ENCODE data around the gene CFL2. TPM values are rescaled to one million over a fixed set of nuclear protein-coding genes. Genes with fewer than 3 reads are reported as not detected.
A peak's percentile ranks its signal among the peaks of the same experiment; 100 is the strongest.

Gene CFL2
- total and polyA plus RNA-seq, 2 of the 13 experiments (the other 11 are each of a cell fraction or from before 2014, with no cell fraction given), result 114 to 158 TPM

DNA sequence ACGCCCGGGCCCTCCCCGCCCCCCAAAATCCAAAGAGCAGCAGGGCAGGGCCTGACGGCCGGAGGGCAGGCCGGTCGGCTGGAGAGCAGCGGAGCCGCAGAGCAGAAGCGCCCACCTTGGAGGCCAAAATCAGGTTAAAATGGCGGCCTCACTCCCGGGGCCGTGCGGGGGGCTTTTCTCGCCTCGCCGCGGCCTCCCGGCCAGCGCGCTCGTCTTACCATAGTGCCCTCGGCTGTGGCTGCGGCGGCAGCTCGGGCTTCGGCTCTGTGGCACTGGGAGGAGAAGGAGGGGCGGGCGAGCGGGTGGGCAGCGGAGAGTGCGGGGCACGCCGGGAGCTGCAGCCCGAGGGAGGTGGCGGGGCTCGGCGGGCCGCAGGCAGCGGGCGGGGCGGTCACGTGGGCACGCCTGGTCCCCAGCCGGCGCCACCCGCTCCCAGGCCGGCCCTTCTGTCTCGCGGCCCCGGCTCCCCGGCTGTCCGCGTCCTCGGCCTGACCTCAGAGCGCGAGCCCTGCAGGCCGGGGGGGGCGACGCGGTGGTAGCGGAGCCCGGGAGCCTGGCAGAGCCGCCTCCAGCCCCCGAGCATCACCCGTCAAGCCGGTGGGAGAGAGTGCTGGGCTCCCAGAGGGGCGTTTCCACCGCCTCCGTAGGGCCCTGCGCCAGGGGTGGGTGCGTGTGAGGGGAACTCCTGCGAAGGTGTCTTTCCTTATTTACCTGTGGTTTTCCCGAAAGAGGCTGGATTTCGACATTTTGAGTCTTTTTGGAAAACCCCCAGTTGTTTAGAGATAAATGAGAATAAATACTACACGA lies at the start of gene CFL2 (continued):
- TF ChIP-seq, protein P1, sequence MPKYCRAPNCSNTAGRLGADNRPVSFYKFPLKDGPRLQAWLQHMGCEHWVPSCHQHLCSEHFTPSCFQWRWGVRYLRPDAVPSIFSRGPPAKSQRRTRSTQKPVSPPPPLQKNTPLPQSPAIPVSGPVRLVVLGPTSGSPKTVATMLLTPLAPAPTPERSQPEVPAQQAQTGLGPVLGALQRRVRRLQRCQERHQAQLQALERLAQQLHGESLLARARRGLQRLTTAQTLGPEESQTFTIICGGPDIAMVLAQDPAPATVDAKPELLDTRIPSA (CRISPR knock-in tag; IDR thresholded peaks at IDR 0.05; ENCODE audit: borderline replicate concordance), result 0 out of 2 replicates have a peak, but pooled peaks have one; percentile 69
- TF ChIP-seq SMYD3 (CRISPR knock-in tag; IDR thresholded peaks at IDR 0.05) (no peak), TMF1 (CRISPR knock-in tag; IDR thresholded peaks at IDR 0.05; ENCODE audit: low read depth) (no peak; the same call in 1 of the 2 replicates), ZNF780A (CRISPR knock-in tag; IDR thresholded peaks at IDR 0.05) (no peak), CAMTA2 (CRISPR knock-in tag; IDR thresholded peaks at IDR 0.05; ENCODE audit: borderline replicate concordance) (peak; percentile 97), ZNF44 (CRISPR knock-in tag; IDR thresholded peaks at IDR 0.05) (no peak), ZNF256 (CRISPR knock-in tag; conservative IDR thresholded peaks at IDR 0.05) (0 out of 2 replicates have a peak, but pooled peaks have one; percentile 7), CBX2 (IDR thresholded peaks at IDR 0.05; ENCODE audit: low read depth, low read length) (no peak), CBX2 (CRISPR knock-in tag; IDR thresholded peaks at IDR 0.05; ENCODE audit: low read depth) (peak; percentile 92), ZSCAN29 (CRISPR knock-in tag; conservative IDR thresholded peaks at IDR 0.05) (peak; percentile 68; the same call in 1 of the 2 replicates)
- TF ChIP-seq, protein P2, sequence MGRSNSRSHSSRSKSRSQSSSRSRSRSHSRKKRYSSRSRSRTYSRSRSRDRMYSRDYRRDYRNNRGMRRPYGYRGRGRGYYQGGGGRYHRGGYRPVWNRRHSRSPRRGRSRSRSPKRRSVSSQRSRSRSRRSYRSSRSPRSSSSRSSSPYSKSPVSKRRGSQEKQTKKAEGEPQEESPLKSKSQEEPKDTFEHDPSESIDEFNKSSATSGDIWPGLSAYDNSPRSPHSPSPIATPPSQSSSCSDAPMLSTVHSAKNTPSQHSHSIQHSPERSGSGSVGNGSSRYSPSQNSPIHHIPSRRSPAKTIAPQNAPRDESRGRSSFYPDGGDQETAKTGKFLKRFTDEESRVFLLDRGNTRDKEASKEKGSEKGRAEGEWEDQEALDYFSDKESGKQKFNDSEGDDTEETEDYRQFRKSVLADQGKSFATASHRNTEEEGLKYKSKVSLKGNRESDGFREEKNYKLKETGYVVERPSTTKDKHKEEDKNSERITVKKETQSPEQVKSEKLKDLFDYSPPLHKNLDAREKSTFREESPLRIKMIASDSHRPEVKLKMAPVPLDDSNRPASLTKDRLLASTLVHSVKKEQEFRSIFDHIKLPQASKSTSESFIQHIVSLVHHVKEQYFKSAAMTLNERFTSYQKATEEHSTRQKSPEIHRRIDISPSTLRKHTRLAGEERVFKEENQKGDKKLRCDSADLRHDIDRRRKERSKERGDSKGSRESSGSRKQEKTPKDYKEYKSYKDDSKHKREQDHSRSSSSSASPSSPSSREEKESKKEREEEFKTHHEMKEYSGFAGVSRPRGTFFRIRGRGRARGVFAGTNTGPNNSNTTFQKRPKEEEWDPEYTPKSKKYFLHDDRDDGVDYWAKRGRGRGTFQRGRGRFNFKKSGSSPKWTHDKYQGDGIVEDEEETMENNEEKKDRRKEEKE (IDR thresholded peaks at IDR 0.05), result no peak
- TF ChIP-seq, protein P3, sequence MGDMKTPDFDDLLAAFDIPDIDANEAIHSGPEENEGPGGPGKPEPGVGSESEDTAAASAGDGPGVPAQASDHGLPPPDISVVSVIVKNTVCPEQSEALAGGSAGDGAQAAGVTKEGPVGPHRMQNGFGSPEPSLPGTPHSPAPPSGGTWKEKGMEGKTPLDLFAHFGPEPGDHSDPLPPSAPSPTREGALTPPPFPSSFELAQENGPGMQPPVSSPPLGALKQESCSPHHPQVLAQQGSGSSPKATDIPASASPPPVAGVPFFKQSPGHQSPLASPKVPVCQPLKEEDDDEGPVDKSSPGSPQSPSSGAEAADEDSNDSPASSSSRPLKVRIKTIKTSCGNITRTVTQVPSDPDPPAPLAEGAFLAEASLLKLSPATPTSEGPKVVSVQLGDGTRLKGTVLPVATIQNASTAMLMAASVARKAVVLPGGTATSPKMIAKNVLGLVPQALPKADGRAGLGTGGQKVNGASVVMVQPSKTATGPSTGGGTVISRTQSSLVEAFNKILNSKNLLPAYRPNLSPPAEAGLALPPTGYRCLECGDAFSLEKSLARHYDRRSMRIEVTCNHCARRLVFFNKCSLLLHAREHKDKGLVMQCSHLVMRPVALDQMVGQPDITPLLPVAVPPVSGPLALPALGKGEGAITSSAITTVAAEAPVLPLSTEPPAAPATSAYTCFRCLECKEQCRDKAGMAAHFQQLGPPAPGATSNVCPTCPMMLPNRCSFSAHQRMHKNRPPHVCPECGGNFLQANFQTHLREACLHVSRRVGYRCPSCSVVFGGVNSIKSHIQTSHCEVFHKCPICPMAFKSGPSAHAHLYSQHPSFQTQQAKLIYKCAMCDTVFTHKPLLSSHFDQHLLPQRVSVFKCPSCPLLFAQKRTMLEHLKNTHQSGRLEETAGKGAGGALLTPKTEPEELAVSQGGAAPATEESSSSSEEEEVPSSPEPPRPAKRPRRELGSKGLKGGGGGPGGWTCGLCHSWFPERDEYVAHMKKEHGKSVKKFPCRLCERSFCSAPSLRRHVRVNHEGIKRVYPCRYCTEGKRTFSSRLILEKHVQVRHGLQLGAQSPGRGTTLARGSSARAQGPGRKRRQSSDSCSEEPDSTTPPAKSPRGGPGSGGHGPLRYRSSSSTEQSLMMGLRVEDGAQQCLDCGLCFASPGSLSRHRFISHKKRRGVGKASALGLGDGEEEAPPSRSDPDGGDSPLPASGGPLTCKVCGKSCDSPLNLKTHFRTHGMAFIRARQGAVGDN (CRISPR knock-in tag; IDR thresholded peaks at IDR 0.05), result peak; percentile 97
- TF ChIP-seq, protein P4, sequence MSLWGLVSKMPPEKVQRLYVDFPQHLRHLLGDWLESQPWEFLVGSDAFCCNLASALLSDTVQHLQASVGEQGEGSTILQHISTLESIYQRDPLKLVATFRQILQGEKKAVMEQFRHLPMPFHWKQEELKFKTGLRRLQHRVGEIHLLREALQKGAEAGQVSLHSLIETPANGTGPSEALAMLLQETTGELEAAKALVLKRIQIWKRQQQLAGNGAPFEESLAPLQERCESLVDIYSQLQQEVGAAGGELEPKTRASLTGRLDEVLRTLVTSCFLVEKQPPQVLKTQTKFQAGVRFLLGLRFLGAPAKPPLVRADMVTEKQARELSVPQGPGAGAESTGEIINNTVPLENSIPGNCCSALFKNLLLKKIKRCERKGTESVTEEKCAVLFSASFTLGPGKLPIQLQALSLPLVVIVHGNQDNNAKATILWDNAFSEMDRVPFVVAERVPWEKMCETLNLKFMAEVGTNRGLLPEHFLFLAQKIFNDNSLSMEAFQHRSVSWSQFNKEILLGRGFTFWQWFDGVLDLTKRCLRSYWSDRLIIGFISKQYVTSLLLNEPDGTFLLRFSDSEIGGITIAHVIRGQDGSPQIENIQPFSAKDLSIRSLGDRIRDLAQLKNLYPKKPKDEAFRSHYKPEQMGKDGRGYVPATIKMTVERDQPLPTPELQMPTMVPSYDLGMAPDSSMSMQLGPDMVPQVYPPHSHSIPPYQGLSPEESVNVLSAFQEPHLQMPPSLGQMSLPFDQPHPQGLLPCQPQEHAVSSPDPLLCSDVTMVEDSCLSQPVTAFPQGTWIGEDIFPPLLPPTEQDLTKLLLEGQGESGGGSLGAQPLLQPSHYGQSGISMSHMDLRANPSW (CRISPR knock-in tag; IDR thresholded peaks at IDR 0.05; ENCODE audit: borderline replicate concordance), result no peak; the same call in 1 of the 2 replicates
- TF ChIP-seq, protein P5, sequence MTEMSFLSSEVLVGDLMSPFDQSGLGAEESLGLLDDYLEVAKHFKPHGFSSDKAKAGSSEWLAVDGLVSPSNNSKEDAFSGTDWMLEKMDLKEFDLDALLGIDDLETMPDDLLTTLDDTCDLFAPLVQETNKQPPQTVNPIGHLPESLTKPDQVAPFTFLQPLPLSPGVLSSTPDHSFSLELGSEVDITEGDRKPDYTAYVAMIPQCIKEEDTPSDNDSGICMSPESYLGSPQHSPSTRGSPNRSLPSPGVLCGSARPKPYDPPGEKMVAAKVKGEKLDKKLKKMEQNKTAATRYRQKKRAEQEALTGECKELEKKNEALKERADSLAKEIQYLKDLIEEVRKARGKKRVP (CRISPR knock-in tag; IDR thresholded peaks at IDR 0.05), result peak in 1 of 2 experiments; percentile 60; a peak in 2 of 4 replicates

Measured in HepG2 (cell line).